ENCODE data around the gene ZNF292.
"Not testable (repeated sequence)": the region's sequence is repeated elsewhere in the genome, so short reads cannot be mapped to it uniquely, and the experiment has no call there.

The ZNF292 gene

DNA sequence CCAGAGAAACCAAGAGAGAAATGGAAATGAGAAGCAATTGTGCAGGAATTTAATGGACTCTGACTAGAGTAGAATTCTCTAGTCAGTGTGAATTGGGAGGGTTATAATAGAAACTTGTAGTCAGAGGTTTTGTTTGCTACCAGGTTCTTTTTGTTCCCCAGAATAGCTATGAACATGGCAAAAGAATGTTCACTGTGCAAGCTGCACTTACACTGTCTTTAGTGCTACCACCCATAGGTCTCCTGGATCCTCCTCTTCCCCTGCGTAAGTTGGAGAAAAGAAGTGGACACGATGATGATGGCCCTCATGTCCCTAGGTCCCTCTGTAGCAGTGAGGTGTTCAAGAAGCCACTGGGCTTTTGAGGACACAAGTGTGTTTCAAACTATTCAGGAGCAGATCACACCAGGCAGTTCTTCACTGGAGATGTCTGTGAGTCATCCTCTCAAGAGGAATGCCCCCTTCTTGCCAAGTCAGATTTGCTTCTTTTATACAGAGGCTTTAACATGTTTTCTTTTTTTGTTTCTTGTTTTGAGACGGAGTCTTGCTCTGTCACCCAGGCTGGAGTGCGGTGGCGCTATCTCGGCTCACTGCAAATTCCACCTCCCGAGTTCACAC, 119.4 kb downstream of the ZNF292 start:
- no peak for DNase-seq

DNA sequence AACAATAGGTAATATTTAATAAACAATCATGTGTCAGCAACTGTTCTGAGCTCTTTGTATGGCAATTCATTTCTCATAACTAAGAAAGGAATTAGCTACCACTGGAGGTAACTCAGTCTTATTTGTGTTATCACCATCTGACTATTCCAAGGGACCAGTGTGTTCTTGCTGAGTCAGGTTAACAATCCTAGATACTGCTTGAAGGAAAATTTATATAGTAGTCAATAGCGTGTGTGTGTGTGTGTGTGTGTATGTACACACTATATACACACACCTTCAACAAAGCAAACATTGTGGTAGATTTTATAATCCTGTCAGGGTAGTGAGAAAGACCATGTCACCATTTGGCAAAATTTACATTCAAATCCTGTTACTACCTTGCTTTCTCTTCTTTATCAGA, 121.3 kb downstream of the ZNF292 start:
- no peak for DNase-seq

DNA sequence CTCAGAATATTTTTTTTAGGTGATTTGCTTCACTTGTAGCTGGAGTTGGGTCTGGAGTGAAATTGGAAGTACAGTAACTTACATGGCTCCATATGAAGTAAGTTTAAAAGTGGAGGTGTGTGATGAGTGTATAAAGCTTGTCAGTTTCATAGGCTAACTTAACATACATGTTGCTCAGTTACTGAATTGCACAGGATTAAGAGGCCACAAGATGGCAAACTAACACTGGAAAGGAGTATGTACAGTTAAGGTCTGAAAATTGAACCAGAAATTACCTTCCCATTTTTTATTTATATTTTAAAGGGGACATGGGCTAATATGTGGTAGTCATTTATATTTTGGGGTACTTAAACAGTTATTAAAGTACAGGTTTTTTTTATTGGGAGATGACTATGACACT, 121.8 kb downstream of the ZNF292 start:
- DNase-seq, result no peak

DNA sequence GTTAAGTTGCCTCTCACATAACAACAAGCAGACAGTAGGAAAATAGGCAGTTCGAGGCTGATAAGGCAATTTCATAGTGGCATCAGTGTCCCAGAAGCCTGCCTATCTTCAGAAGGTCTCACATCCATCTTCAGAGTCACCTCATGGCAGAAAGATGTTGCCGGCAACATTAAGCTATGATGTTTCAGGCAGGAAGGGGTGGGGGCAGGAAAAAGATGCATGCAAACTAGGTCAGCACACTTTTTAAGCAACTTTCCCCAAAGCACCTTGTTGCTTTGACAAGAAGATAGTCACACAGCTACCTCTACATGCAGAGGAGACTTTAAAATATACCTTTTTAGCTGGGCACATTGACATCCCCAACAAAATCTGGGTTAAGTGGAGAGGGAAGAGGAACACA, 123.8 kb downstream of the ZNF292 start:
- no peak for DNase-seq

DNA sequence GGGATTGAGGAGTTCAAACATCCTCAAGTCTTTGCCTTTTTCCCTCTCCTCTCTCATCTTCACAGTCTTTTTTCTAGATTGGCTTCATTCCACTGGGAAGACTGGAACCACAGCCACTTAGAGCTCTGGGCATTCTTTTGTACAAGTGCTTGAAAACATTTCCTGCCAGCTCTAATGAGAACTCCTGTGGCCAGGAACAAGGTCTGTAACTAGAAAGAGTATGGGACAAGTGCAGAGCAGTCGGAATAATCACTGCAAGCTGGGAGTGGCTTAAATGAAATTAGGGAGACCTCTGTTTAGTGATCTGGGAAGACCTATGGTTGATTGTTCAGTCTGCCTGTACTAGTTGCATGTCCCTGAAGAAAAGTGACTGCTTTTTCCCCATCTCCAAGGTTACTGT, 126.1 kb downstream of the ZNF292 start:
- no peak for DNase-seq

DNA sequence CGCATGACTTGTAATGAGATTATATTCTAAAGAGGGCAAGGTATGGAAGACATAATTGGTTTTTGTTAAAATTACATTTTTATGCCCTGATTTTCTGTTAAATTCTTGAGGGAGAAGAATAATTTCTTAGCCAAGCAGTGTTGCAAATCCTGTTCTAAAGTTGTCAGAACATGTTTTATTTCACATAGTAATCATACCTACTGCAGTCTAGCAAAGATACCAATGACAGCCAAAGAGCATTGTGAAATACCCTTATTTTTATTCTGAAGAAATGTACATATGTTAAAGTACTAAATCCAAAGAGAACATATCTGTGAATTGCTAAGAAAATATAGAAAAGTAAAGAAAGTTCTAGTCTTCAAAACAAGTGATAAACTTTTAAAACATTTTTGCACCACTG, 127.4 kb downstream of the ZNF292 start:
- no peak for DNase-seq

DNA sequence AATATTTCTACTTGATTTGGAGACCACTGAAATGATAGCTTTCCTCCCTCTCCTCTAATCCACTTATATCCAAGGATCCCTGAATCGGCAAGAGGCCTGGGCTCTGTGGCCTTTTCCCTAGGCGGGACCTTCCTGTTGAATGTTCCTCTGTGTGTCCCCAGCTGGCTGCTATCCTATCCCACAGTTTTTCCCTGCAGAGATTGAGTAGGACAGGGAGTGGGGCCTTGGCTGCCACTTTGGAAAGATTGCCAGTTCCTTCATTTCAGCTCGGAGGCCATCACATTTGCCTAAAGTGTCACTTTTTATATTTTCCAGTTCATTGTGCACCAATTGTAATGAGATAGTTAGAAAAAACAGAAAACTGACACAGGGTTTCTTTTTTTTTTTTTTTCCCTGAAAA, 128.1 kb downstream of the ZNF292 start:
- no peak for DNase-seq

DNA sequence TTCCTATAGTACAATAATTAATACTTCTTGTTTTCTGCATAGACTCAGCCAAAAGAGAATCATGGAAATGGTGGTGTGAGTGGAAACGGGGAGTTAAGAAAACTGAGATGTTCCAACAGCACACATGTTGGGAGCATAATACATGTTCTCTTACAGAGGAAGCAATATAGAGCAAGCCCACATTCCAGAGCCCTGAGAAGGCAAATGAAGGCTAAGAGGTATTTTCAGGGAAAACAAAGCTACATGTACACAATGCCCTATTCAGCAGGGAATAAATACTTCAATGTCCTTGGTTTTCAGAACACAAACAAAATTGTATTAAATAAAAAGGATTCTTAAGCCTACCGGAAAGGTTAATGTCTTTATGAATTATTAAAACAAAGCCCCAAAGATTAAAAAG, 131.9 kb downstream of the ZNF292 start:
- no peak for DNase-seq

DNA sequence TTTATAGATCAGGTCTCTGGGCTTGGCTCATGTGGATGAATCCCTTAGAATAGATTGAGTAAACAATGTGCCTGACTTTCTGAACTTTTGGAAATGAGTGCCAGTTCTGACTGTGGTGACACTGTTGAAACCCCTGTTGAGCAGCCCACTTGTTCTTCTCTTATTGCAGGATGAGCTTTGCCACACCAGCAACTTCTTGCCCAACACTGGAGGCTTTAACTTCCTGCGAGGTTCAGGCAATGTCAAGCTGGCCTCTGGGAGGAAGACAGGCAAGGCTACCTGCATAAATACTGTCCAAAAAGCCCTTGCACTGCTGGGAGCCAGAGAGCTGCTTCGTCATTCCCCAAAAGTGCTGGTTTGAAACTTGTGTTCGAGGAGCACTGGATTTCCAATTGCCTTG, 134.2 kb downstream of the ZNF292 start:
- DNase-seq, result no peak

DNA sequence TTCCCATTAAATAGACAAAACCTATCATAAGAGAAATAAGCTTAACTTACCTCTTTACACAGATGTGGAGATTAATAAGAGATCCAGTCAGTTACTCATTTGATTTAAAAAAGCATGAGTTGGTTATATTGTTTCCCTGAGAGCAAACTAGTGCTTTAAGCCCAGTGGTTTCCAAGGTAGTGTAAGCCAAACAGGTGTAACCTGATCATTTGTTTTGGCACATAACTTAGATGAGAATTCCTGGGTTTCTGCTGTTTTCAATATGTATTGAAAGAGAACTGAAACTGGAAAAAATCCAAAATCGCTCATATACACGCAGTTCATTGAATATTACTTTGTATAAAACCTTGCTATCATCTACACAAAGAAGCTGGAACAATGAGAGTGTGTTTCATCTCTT, 136.5 kb downstream of the ZNF292 start:
- DNase-seq, result no peak

DNA sequence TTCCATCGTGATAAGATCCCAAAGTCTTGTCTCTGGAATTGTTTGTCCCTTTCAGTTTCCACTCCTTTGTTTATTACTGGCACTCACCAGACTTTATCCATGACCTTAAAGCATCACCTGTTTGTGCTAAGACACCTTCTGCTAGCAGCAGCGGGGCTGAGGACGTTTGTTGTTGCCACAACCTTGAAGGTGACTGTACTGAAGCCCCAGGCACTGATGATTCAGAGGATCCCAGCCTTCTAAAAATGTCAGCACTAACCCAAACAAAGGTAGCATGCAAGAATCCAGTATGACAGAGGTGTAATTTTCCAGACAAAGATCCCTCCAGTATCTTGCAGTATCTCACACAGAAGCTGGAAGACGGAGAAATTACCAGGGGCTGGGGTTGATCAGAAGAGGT, 138.2 kb downstream of the ZNF292 start:
- DNase-seq, result no peak

DNA sequence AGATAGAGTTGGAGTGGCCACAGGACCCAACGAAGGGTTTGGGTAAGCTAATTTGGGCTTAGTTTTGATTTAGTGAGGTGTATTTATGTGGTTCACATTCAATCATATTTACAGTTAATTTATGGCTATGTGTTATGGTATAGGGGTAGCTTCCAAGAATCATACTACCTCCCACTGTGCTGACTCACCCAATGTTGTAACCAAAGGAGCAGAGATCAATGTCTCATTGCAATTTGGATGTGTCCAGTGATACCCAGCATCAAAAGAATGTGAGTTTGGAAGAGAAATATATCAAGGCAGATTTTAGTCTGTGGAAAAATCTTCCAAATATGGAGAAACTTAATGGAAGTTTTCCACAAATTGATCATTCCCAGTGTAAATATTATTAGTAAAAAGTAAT, 141.8 kb downstream of the ZNF292 start:
- DNase-seq, result no peak

DNA sequence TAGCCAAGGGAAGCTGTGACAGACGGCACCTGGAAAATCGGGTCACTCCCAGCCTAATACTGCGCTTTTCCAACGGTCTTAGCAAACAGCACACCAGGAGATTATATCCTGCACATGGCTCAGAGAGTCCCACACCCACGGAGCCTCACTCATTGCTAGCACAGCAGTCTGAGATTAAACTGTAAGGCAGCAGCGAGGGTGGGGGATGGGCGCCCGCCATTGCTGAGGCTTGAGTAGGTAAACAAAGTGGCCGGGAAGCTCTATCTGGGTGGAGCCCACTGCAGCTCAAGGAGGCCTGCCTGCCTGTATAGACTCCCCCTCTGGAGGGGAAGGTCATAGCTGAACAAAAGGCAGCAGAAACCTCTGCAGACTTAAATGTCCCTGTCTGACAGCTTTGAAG, 145.9 kb downstream of the ZNF292 start:
- not testable (repeated sequence) for DNase-seq

DNA sequence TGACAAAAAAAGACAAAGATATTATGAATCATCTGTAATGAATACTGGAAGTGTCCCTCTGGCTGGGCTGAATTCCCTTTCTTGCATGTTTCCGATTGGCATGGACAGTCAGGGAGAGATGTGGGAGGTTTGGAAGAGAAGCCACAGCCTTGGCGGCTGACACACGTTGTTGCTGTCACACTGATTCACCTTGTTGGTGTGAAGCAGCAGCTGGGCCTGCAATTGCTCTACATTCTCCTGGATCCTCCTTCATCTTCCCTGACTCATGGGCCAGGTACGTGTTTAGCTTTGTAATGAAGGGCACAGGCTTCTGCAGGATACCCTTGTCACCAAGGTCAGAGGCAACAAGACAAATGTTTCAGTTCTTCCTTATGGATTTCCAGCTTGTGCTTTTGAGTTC, 153.6 kb downstream of the ZNF292 start:
- DNase-seq, result no peak

DNA sequence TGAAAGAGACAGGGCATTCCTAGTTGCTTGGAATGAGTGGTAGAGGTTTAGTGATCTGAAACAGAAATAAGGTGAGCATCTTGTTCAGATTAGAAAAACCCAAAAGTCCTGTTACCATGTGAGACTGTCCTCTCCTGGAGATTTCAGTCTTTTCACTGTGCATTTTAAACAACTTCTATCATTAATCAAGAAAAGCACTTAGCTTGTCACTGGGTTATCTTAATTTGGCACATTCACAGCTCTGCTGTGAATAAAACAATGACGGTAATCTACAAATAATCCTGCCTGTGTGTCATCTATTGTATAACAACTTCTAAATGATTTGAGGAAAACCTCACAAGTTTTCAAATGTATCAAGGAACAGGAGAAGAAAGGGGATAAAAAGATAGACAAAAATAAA, 157.5 kb downstream of the ZNF292 start:
- no peak for DNase-seq
